Upper lobe of left lung (tissue), 6 donors: ENCODE measurements around the gene MYCBPAP. TPM values are rescaled to one million over a fixed set of nuclear protein-coding genes. Genes with fewer than 3 reads are reported as not detected.

Source experiments
- ATAC-seq, 2 donors: fragments of 200-7000 bp; cut with Tn5 transposase; one replicate each; pipeline ENCODE4 v1.9.1; 2022; ENCODE audit warnings: mild to moderate bottlenecking in 2 of 2, moderate library complexity in 2 of 2; ENCODE audit not compliant: low FRiP score in 2 of 2
- DNase-seq, 2 donors: peaks; one replicate each; pipeline ENCODE4 v3.0.0-alpha.2; 2019 to 2020
- H3K27ac ChIP-seq, 4 donors: fragments of 200-600 bp; sonication (generic); one replicate each; pipeline ENCODE4 v1.5.1; 2016 to 2019
- H3K27me3 ChIP-seq, 4 donors: fragments of 200-600 bp; sonication (generic); one replicate each; pipeline ENCODE4 v1.5.1; 2017 to 2019
- H3K36me3 ChIP-seq, 4 donors: fragments of 200-600 bp; sonication (generic); one replicate each; pipeline ENCODE4 v1.5.1; 2016 to 2019
- H3K4me1 ChIP-seq, 4 donors: fragments of 200-600 bp; sonication (generic); one replicate each; pipeline ENCODE4 v1.5.1; 2018 to 2019
- H3K4me3 ChIP-seq, 4 donors: fragments of 200-600 bp; sonication (generic); one replicate each; pipeline ENCODE4 v1.5.1; 2017 to 2019; ENCODE audit warnings: mild to moderate bottlenecking in 2 of 4, moderate library complexity in 1 of 4
- H3K9me3 ChIP-seq, 4 donors: fragments of 200-600 bp; sonication (generic); one replicate each; pipeline ENCODE4 v1.5.1; 2018 to 2019
- EP300 ChIP-seq, 4 donors: sonication (generic); formaldehyde crosslinking; IDR thresholded peaks; one replicate each; pipeline ENCODE4 v1.5.1; 2017; ENCODE audit warnings: antibody characterized with exemption in 4 of 4, control low read depth in 2 of 4
- POLR2A ChIP-seq, 4 donors: fragments of 450-650 bp; IDR thresholded peaks; one replicate each; pipeline ENCODE4 v1.5.1; 2016 to 2017; ENCODE audit warnings: antibody characterized with exemption in 4 of 4, mild to moderate bottlenecking in 2 of 4
- POLR2AphosphoS5 ChIP-seq, 2 donors: sonication (generic); formaldehyde crosslinking; IDR thresholded peaks; one replicate each; pipeline ENCODE4 v1.5.1; 2017; ENCODE audit warnings: antibody characterized with exemption in 2 of 2
- WGBS, 2 donors: methylation state at CpG; one replicate each; pipeline ENCODE4 v1.1.5; 2017 to 2018; 5-methylcytosine and 5-hydroxymethylcytosine counted together
- total RNA-seq, 6 donors: library from RNA; depleted of rRNA in 4 of 6; stranded (reverse); fragments of >200 nt in 4 of 6; gene quantifications; one replicate each; pipeline versions ENCODE4 v1.1.0 to v1.2.1, GENCODE V29; 2016 to 2021
- TF ChIP-seq, protein P1 (sequence below), 6 experiments: fragments of 450-650 bp in 4 of 6; fragments of 200-600 bp in 2 of 6; sonication (generic) in 2 of 6; IDR thresholded peaks; one replicate each; pipeline ENCODE4 v1.5.1; 2016 to 2019; ENCODE audit warnings: antibody characterized with exemption in 6 of 6
- donor health status: DM: no; HTN: no; CAD: no; lungs with moderate emphysema.
- donor health status: DM: no; HTN: yes; CAD: no; lungs with severe emphysema.

Gene MYCBPAP
- total RNA-seq, 6 donors from 2014 or later: 1.0 to 14.7 (median 4.2) TPM

- H3K36me3 ChIP-seq: no peaks in the 10 kb centered on the region
- no peak overlapping the region for H3K4me3 ChIP-seq
- 42 to 70% methylated on average over 2 to 4 of the region's 4 CpGs for WGBS, 2 donors
- H3K27me3 ChIP-seq: peaks cover 0 to 10% (median 3%) of the 10 kb centered on the region in 4 donors
- DNase-seq (no peak), ATAC-seq (no peak)
- no peak overlapping the region for H3K27ac ChIP-seq
- H3K4me1 ChIP-seq: peaks cover 7 to 12% (median 10%) of the 10 kb centered on the region in 4 donors
- no peaks in the 10 kb centered on the region for H3K9me3 ChIP-seq
- TF ChIP-seq POLR2A (IDR thresholded peaks at IDR 0.05) (no peak), EP300 (IDR thresholded peaks at IDR 0.05) (no peak), POLR2AphosphoS5 (IDR thresholded peaks at IDR 0.05) (no peak)
- TF ChIP-seq, protein P1, sequence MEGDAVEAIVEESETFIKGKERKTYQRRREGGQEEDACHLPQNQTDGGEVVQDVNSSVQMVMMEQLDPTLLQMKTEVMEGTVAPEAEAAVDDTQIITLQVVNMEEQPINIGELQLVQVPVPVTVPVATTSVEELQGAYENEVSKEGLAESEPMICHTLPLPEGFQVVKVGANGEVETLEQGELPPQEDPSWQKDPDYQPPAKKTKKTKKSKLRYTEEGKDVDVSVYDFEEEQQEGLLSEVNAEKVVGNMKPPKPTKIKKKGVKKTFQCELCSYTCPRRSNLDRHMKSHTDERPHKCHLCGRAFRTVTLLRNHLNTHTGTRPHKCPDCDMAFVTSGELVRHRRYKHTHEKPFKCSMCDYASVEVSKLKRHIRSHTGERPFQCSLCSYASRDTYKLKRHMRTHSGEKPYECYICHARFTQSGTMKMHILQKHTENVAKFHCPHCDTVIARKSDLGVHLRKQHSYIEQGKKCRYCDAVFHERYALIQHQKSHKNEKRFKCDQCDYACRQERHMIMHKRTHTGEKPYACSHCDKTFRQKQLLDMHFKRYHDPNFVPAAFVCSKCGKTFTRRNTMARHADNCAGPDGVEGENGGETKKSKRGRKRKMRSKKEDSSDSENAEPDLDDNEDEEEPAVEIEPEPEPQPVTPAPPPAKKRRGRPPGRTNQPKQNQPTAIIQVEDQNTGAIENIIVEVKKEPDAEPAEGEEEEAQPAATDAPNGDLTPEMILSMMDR (IDR thresholded peaks at IDR 0.05): no peak
Measured at GRCh38 chr17:50527949-50528474, 19.8 kb downstream of the MYCBPAP start.

DNA sequence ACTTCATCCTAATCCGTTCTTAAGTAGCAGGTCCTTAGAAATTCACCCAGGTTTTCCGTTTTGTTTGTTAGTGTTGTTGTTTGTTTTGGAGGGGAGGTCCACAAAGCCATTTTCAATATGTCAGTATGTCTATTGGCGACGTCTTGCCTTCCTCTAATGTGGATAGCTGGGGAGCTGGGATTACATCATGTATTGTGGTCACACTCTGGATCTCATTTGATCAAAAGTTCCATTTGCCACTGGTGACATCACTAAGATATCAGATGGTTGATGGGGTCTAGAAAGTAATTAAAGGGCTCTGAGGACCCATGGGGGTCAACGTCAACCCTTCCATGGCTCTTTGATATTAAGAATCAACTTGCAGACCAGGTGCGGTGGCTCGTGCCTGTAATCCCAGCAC is 21.6 kb downstream of the MYCBPAP start:
- H3K27me3 ChIP-seq: peaks cover 0 to 14% (median 6%) of the 10 kb centered on the region in 4 donors
- no peaks in the 10 kb centered on the region for H3K9me3 ChIP-seq
- 91 to 94% methylated on average over 7 of the region's 7 CpGs for WGBS, 2 donors

DNA sequence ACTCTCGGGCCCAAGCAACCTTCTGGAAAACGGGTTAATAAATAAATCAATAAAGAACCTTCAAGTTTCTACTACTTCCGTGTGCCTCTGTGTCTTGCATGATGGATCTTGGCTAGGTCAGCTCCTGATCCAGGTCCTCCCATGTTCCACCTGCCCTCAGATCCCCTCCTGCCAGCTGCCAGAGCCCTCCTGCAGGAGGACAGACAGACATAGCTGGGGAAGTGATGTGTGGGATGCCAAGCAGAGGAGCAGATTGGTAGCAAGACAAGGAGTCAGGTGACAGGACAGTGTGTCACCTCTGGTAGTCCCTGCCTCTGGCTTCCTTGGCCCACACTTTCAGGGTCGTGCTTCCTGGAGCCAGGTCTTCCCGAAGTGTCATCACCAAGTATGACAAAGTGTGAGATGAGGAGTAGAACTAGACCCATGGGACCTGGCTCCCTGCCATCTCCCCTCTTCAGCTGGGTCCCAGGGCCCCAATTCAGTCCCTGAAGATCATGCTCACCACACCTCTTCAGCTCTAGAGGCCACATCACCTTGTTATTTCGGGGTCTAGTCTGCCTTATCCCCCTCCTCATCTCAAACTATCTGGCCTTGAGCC is 23.3 kb downstream of the MYCBPAP start:
- Histone ChIP-seq H3K9me3 (no peaks in the 10 kb centered on the region), H3K4me3 (no peak overlapping the region), H3K27ac (no peak overlapping the region), H3K4me1 (peaks cover 14 to 28% (median 26%) of the 10 kb centered on the region in 4 donors), H3K36me3 (no peaks in the 10 kb centered on the region), H3K27me3 (peaks cover 0 to 14% (median 6%) of the 10 kb centered on the region in 4 donors)
- DNase-seq (no peak), ATAC-seq (no peak)
- WGBS, 2 donors: 59 to 69% methylated on average over 6 of the region's 6 CpGs
- TF ChIP-seq POLR2AphosphoS5 (IDR thresholded peaks at IDR 0.05): no peak
- no peak for TF ChIP-seq POLR2A (IDR thresholded peaks at IDR 0.05)
- no peak for TF ChIP-seq EP300 (IDR thresholded peaks at IDR 0.05)
- TF ChIP-seq, protein P1 (IDR thresholded peaks at IDR 0.05): no peak

More for the DNA sequence above, 21.6 kb downstream of the MYCBPAP start:
- Histone ChIP-seq H3K36me3 (no peaks in the 10 kb centered on the region), H3K27ac (no peak overlapping the region), H3K4me3 (no peak overlapping the region), H3K4me1 (peaks cover 14 to 28% (median 26%) of the 10 kb centered on the region in 4 donors)
- no peak for TF ChIP-seq POLR2AphosphoS5 (IDR thresholded peaks at IDR 0.05)
- DNase-seq: no peak
- ATAC-seq: no peak

DNA sequence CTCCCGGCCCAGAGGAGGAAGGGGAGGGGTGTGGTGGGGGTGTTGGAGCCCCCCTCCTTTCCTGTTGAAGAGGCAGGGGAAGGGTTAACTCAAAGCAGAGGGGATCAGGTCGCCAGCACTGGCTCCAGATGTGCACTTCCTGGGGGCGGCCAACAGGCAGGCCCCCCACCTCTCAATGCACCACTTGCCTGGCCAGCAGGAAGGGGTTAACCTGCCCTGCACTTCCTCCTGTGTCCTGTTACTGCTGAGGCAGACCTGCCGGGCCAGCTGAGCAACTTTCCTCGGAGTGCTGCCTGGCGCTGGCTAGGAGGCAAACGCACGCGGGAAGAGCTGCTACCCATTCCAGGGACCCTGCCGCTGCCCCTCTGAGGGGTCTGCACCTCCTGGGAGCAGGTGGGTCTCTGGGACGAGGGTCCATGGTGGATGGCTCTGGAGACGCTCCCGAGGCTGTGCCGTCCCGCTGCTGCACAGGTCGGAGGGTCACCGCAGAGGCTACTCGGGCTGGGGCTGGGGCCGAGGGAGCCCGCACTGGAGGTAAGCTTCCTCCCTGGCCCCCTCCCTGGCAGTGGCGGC is 24.3 kb downstream of the MYCBPAP start, which contains the start of gene EPN3:
EPN3 (plus strand) TSS at position 284 of the 573 bp plus-strand sequence. CDS start 3,822 bp downstream, outside the sequence.
- peaks cover 0 to 14% (median 6%) of the 10 kb centered on the region in 4 donors for H3K27me3 ChIP-seq
- peak within 1 kb of the TSS in 3 of 4 donors; percentile 25 to 29 (median 29) for H3K4me3 ChIP-seq
- no peaks in the 10 kb centered on the region for H3K9me3 ChIP-seq
- TF ChIP-seq, protein P1 (IDR thresholded peaks at IDR 0.05): peak in 1 of 6 experiments; percentile 40
- TF ChIP-seq EP300 (IDR thresholded peaks at IDR 0.05): no peak
- TF ChIP-seq POLR2AphosphoS5 (IDR thresholded peaks at IDR 0.05): no peak
- ATAC-seq: peak; percentile 9 to 56
- H3K36me3 ChIP-seq: no peaks in the 10 kb centered on the region
- DNase-seq: peak; percentile 68 to 75
- peaks cover 14 to 28% (median 26%) of the 10 kb centered on the region in 4 donors for H3K4me1 ChIP-seq
- no peak within 1 kb of the TSS for H3K27ac ChIP-seq
- WGBS, 2 donors: 0 to 3% methylated on average over 1 to 20 of the region's 21 CpGs

- no peak for ATAC-seq
- 20 to 25% methylated on average over 4 to 5 of the region's 5 CpGs for WGBS, 2 donors
- Histone ChIP-seq H3K27me3 (peaks cover 0 to 14% (median 6%) of the 10 kb centered on the region in 4 donors), H3K36me3 (no peaks in the 10 kb centered on the region), H3K4me3 (peak overlapping the region in 3 of 4 donors; percentile 25 to 29 (median 29)), H3K9me3 (no peaks in the 10 kb centered on the region), H3K27ac (no peak overlapping the region), H3K4me1 (peaks cover 14 to 28% (median 26%) of the 10 kb centered on the region in 4 donors)
- TF ChIP-seq POLR2A (IDR thresholded peaks at IDR 0.05): no peak
- no peak for TF ChIP-seq EP300 (IDR thresholded peaks at IDR 0.05)
- TF ChIP-seq, protein P1 (IDR thresholded peaks at IDR 0.05): no peak
- TF ChIP-seq POLR2AphosphoS5 (IDR thresholded peaks at IDR 0.05): no peak
- no peak for DNase-seq
Measured at GRCh38 chr17:50533185-50533584, 24.9 kb downstream of the MYCBPAP start.
